AG04449 (cell line): ENCODE measurements around the gene SVOP.
"Not testable (repeated sequence)": the region's sequence is repeated elsewhere in the genome, so short reads cannot be mapped to it uniquely, and the experiment has no call there.

Experiments
- CTCF ChIA-PET: fragments of 350-600 bp; formaldehyde crosslinking; extraction: SDS; loops from one replicate; lab custom pipeline; 2021; ENCODE audit warnings: antibody characterized with exemption; lab: Yijun Ruan, JAX
- POLR2A ChIA-PET: fragments of 400-600, 350-600 bp; formaldehyde crosslinking; extraction: SDS; loops from one replicate; lab custom pipeline; 2020; ENCODE audit warnings: antibody characterized with exemption, inconsistent platforms; lab: Yijun Ruan, JAX
- DNase-seq: peaks from one replicate; pipeline ENCODE4 v3.0.0-alpha.2; 2010; ENCODE audit warnings: low read depth, low spot score
- H3K4me3 ChIP-seq: 2 replicates; pipeline ENCODE4 v1.5.1; 2011; ENCODE audit warnings: low read depth, mild to moderate bottlenecking, control low read depth, low read length
- TF ChIP-seq, protein P1 (sequence below): IDR thresholded peaks from one replicate; pipeline ENCODE4 v1.5.1; 2011; ENCODE audit warnings: mild to moderate bottlenecking, moderate library complexity, low read length, control low read depth, inconsistent platforms; ENCODE audit not compliant: insufficient read depth; ENCODE audit errors: missing control alignments

Gene SVOP

DNA sequence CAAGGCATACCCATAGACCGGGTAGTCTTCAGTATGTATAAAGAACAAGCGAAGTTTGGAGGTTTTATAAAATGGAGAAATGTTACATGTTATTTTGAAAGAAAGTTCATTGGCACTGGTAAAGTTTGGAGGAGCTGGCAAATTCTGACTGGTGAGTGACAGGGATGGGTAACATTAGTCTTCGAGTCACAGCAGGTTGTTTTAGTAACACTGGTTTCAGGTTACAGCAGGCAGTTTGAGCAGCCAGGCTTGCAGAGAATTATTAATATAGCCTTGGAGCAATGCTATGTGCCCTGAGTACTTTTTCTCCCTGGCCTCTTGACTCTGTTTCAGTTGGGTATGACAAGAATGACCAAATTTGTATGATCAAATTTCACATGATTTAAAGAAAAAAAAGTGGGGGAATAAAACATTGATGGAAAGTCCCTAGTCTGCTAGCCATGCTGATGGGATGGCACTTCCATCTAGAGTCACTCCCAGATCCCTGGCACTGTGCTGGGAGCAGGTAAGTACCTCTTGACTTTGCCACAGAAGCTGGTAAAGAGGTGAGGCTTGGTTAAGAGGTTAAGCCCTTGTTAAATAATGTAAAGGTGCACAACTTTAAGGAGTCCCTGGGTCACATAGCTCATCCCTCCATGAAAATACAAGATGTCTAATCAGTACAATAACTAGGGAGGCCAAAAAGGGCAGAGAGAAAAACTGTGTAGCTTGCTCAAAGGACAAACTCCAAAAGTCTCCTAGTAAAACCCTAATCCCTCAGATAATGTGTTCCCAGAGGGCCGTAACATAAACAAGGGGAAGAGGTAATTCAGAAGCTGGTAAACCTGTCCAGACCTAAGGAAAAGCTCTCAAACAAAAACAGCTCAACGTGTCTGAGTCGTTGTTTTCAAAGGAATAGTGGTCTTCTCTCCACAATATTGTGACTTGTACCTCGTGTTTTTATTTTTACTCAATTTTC is 12.7 kb upstream of the SVOP start:
- DNase-seq: no peak
- ChIA-PET CTCF (no interaction called here), POLR2A (no interaction called here)
- TF ChIP-seq, protein P1, sequence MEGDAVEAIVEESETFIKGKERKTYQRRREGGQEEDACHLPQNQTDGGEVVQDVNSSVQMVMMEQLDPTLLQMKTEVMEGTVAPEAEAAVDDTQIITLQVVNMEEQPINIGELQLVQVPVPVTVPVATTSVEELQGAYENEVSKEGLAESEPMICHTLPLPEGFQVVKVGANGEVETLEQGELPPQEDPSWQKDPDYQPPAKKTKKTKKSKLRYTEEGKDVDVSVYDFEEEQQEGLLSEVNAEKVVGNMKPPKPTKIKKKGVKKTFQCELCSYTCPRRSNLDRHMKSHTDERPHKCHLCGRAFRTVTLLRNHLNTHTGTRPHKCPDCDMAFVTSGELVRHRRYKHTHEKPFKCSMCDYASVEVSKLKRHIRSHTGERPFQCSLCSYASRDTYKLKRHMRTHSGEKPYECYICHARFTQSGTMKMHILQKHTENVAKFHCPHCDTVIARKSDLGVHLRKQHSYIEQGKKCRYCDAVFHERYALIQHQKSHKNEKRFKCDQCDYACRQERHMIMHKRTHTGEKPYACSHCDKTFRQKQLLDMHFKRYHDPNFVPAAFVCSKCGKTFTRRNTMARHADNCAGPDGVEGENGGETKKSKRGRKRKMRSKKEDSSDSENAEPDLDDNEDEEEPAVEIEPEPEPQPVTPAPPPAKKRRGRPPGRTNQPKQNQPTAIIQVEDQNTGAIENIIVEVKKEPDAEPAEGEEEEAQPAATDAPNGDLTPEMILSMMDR: no peak
- no peak overlapping the region for H3K4me3 ChIP-seq

- TF ChIP-seq, protein P1: no peak
- CTCF ChIA-PET: no interaction called here
- POLR2A ChIA-PET: no interaction called here
- DNase-seq: no peak
- no peak overlapping the region for H3K4me3 ChIP-seq
Observed at GRCh38 chr12:109029411-109029810, 8.5 kb upstream of the SVOP start.

DNA sequence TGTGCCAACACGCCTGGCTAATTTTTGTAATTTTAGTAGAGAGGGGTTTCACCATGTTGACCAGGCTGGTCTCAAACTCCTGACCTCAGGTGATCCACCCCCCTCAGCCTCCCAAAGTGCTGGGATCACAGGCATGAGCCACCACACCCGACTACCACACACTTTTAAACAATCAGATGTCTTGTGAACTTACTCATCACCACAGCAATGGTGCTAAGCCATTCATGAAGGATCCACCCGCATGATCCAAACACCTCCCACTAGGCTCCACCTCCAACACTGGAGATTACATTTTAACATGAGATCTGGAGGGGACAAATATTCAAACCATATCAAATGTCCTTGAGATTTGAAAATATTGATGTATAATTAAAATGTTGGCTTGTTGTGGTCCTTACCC is 7.8 kb upstream of the SVOP start:
- DNase-seq, CTCF ChIA-PET, H3K4me3 ChIP-seq, POLR2A ChIA-PET: not testable (repeated sequence)

DNA sequence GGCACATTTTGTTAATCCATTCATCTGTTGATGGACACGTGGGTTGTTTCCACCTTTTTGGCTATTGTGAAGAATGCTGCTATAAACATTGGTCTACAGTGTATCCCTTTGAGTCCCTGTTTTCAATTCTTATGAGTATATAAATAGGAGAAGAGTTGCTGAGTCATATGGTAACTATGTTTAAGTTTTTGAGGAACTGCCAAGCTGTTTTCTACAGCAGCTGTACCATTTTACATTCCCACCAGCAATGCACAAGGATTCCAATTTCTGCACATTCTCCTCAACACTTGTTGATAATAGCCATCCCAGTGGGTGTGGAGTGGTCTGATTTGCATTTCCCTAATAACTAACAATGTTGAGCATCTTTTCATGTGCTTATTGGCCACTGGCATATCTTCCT is 6.9 kb upstream of the SVOP start:
- ChIA-PET POLR2A (no interaction called here), CTCF (no interaction called here)
- no peak overlapping the region for H3K4me3 ChIP-seq
- peak; percentile 7 for DNase-seq
- TF ChIP-seq, protein P1: no peak

- TF ChIP-seq, protein P1: no peak
- DNase-seq: no peak
- POLR2A ChIA-PET: no interaction called here
Observed at GRCh38 chr12:109020146-109020795, 597 bp downstream of the SVOP start.

GRCh38 chr12:109018296-109018695 is 2.6 kb downstream of the SVOP start:
- no peak for DNase-seq
- TF ChIP-seq, protein P1: no peak
- CTCF ChIA-PET: no interaction called here
- POLR2A ChIA-PET: no interaction called here
- no peak overlapping the region for H3K4me3 ChIP-seq

More at GRCh38 chr12:109020146-109020795, 597 bp downstream of the SVOP start:
- H3K4me3 ChIP-seq: no peak overlapping the region
- CTCF ChIA-PET: interaction anchor here (1.0 kb wide), 1 partner anchor 356 kb away, joined by 3 read pairs; no protein-coding TSS in a partner anchor
